T-cell (primary cell): ENCODE data around the gene ST8SIA3. TPM values are rescaled to one million over a fixed set of nuclear protein-coding genes. Genes with fewer than 3 reads are reported as not detected.

Source experiments
- ATAC-seq, 4 experiments: fragments of 200-7000 bp in 3 of 4; fragments of 150-1000 bp in 1 of 4; cut with Tn5 transposase; replicated peaks in 1 of 4; 1 replicate in 3 of 4; 2 replicates in 1 of 4; pipeline ENCODE4 v1.10.0; 2021; ENCODE audit warnings: moderate library complexity in 3 of 4, mild to moderate bottlenecking in 2 of 4, moderate number of reproducible peaks in 1 of 4
- CTCF ChIA-PET, 2 donors: fragments of 300-600 bp; sonication (Branson Sonifier 250); formaldehyde crosslinking; loops; one replicate each; lab custom pipeline; 2022; ENCODE audit warnings: antibody characterized with exemption in 2 of 2; lab: Charles Lee
- POLR2A ChIA-PET, 2 donors: fragments of 300-600 bp; sonication (Branson Sonifier 250); formaldehyde crosslinking; loops; one replicate each; lab custom pipeline; 2022; ENCODE audit warnings: antibody characterized with exemption in 2 of 2; lab: Charles Lee
- DNase-seq, 35 experiments: peaks; one replicate each; pipeline versions ENCODE4 v3.0.0 to v3.0.0-alpha.2; 2013 to 2023
- H3K27ac ChIP-seq: one replicate; pipeline ENCODE4 v1.5.1; 2013; ENCODE audit warnings: low read length
- H3K27me3 ChIP-seq, 2 experiments: replicated peaks in 1 of 2; 1 replicate in 1 of 2; 2 replicates in 1 of 2; pipeline versions ENCODE4 v1.6.1 to v1.7.0; 2013; ENCODE audit warnings: low read length in 1 of 2, mixed read lengths in 1 of 2; ENCODE audit not compliant: control insufficient read depth in 2 of 2, insufficient read depth in 2 of 2; ENCODE audit errors: extremely low read depth in 1 of 2
- H3K36me3 ChIP-seq, 2 donors: 1 replicate in 1 of 2; 2 replicates in 1 of 2; pipeline versions ENCODE4 v1.6.1 to v1.7.0; 2013; ENCODE audit warnings: low read length in 1 of 2; ENCODE audit not compliant: control insufficient read depth in 2 of 2, insufficient read depth in 1 of 2; ENCODE audit errors: extremely low read depth in 1 of 2
- H3K4me1 ChIP-seq, 2 experiments: 1 replicate in 1 of 2; 2 replicates in 1 of 2; pipeline versions ENCODE4 v1.6.1 to v1.7.0; 2013; ENCODE audit warnings: low read length in 2 of 2, mixed read lengths in 1 of 2; ENCODE audit not compliant: insufficient read depth in 2 of 2, control insufficient read depth in 1 of 2; ENCODE audit errors: extremely low read depth in 1 of 2
- H3K4me3 ChIP-seq, 2 donors: 1 replicate in 1 of 2; 2 replicates in 1 of 2; pipeline versions ENCODE4 v1.5.1 to v1.7.0; 2013; ENCODE audit warnings: mild to moderate bottlenecking in 2 of 2, low read length in 1 of 2, moderate library complexity in 1 of 2; ENCODE audit not compliant: control insufficient read depth in 1 of 2; ENCODE audit errors: extremely low read depth in 1 of 2
- H3K9me3 ChIP-seq: 2 replicates; pipeline ENCODE4 v1.7.0; 2013
- H3K27ac Mint-ChIP-seq, 2 donors: one replicate each; pipeline ENCODE4 v1.8.0; 2020 to 2021; ENCODE audit warnings: mild to moderate bottlenecking in 2 of 2, mixed read lengths in 2 of 2
- H3K27me3 Mint-ChIP-seq, 2 donors: one replicate each; pipeline ENCODE4 v1.8.0; 2021 to 2022; ENCODE audit warnings: mixed read lengths in 2 of 2
- H3K36me3 Mint-ChIP-seq: one replicate; pipeline ENCODE4 v1.8.0; 2021; ENCODE audit warnings: mixed read lengths
- H3K4me1 Mint-ChIP-seq, 3 donors: one replicate each; pipeline ENCODE4 v1.8.0; 2020 to 2022; ENCODE audit warnings: mixed read lengths in 3 of 3, mild to moderate bottlenecking in 1 of 3
- H3K4me3 Mint-ChIP-seq, 3 donors: one replicate each; pipeline ENCODE4 v1.8.0; 2020 to 2022; ENCODE audit warnings: mild to moderate bottlenecking in 3 of 3, mixed read lengths in 3 of 3, moderate library complexity in 3 of 3
- H3K9me3 Mint-ChIP-seq, 3 donors: one replicate each; pipeline ENCODE4 v1.8.0; 2020 to 2022; ENCODE audit warnings: mixed read lengths in 3 of 3
- WGBS: methylation state at CpG from one replicate; pipeline ENCODE4 v1.1.5; 2013; ENCODE audit warnings: missing lambda C conversion rate; ENCODE audit not compliant: insufficient coverage; 5-methylcytosine and 5-hydroxymethylcytosine counted together
- total RNA-seq, 35 experiments: library from RNA in 6 of 35; stranded (reverse) in 6 of 35; fragments of 120-200 nt in 1 of 35; gene quantifications; one replicate each; pipeline versions ENCODE4 v1.2.1 to v1.2.4 and lab custom pipeline; 2013 to 2026

Gene ST8SIA3
- total RNA-seq, 5 donors from 2014 or later (not counting 1 experiment from before 2014, with no cell fraction given): not detected

GRCh38 chr18:57359433-57359832, 7.1 kb downstream of the ST8SIA3 start:
- Mint-ChIP-seq H3K36me3 (no peaks in the 10 kb centered on the region), H3K27ac (no peak overlapping the region), H3K4me1 (no peaks in the 10 kb centered on the region), H3K9me3 (peaks cover 2 to 9% (median 9%) of the 10 kb centered on the region in 3 donors), H3K27me3 (peaks cover 26 to 35% of the 10 kb centered on the region in 2 donors), H3K4me3 (no peak overlapping the region)
- no peak for DNase-seq
- no peaks in the 10 kb centered on the region for H3K4me1 ChIP-seq
- H3K27ac ChIP-seq: no peak overlapping the region
- H3K36me3 ChIP-seq: no peaks in the 10 kb centered on the region
- H3K9me3 ChIP-seq: no peaks in the 10 kb centered on the region
- ATAC-seq: no peak
- ChIA-PET CTCF (no interaction called here), POLR2A (no interaction called here)
- no peak overlapping the region for H3K4me3 ChIP-seq
- peaks cover 0 to 8% of the 10 kb centered on the region in 2 experiments for H3K27me3 ChIP-seq
- 67% methylated on average over 1 of the region's 4 CpGs for WGBS

GRCh38 chr18:57362714-57363113, 10.4 kb downstream of the ST8SIA3 start:
- Histone ChIP-seq H3K9me3 (no peaks in the 10 kb centered on the region), H3K27ac (no peak overlapping the region), H3K36me3 (no peaks in the 10 kb centered on the region), H3K4me1 (no peaks in the 10 kb centered on the region), H3K4me3 (no peak overlapping the region), H3K27me3 (peaks cover 0 to 2% of the 10 kb centered on the region in 2 experiments)
- H3K4me3 Mint-ChIP-seq: no peak overlapping the region
- no peaks in the 10 kb centered on the region for H3K4me1 Mint-ChIP-seq
- peaks cover 6 to 12% of the 10 kb centered on the region in 2 donors for H3K27me3 Mint-ChIP-seq
- no peak for DNase-seq
- H3K9me3 Mint-ChIP-seq: peaks cover 0 to 3% (median 0%) of the 10 kb centered on the region in 3 donors
- ChIA-PET POLR2A (no interaction called here), CTCF (no interaction called here)
- H3K36me3 Mint-ChIP-seq: no peaks in the 10 kb centered on the region
- H3K27ac Mint-ChIP-seq: no peak overlapping the region
- no peak for ATAC-seq

- H3K27me3 ChIP-seq: peaks cover 0 to under 1% of the 10 kb centered on the region in 2 experiments
- Mint-ChIP-seq H3K36me3 (no peaks in the 10 kb centered on the region), H3K27me3 (peaks cover 6 to 22% of the 10 kb centered on the region in 2 donors), H3K9me3 (peaks cover 0 to 8% (median 0%) of the 10 kb centered on the region in 3 donors), H3K27ac (no peak overlapping the region), H3K4me3 (no peak overlapping the region), H3K4me1 (no peaks in the 10 kb centered on the region)
- no peaks in the 10 kb centered on the region for H3K4me1 ChIP-seq
- H3K36me3 ChIP-seq: no peaks in the 10 kb centered on the region
- CTCF ChIA-PET: no interaction called here
- H3K27ac ChIP-seq: no peak overlapping the region
- ATAC-seq: no peak
- WGBS: no CpG with 5 or more reads among the region's 2 CpGs
- DNase-seq: no peak
- POLR2A ChIA-PET: no interaction called here
- H3K9me3 ChIP-seq: no peaks in the 10 kb centered on the region
- no peak overlapping the region for H3K4me3 ChIP-seq
These were observed 12.1 kb downstream of the ST8SIA3 start for GRCh38 chr18:57364460-57364859.

GRCh38 chr18:57366528-57367081, 14.2 kb downstream of the ST8SIA3 start:
- H3K4me1 Mint-ChIP-seq: no peaks in the 10 kb centered on the region
- no peak overlapping the region for H3K27ac ChIP-seq
- H3K27me3 Mint-ChIP-seq: peaks cover 6 to 18% of the 10 kb centered on the region in 2 donors
- no peak overlapping the region for H3K4me3 ChIP-seq
- no peaks in the 10 kb centered on the region for H3K36me3 Mint-ChIP-seq
- CTCF ChIA-PET: no interaction called here
- H3K4me1 ChIP-seq: no peaks in the 10 kb centered on the region
- no peak for ATAC-seq
- peaks cover 0 to 2% of the 10 kb centered on the region in 2 experiments for H3K27me3 ChIP-seq
- no peak overlapping the region for H3K4me3 Mint-ChIP-seq
- no peak for DNase-seq
- H3K27ac Mint-ChIP-seq: no peak overlapping the region
- no CpG with 5 or more reads among the region's 2 CpGs for WGBS
- no peaks in the 10 kb centered on the region for H3K36me3 ChIP-seq
- H3K9me3 Mint-ChIP-seq: peaks cover 0 to 4% (median 0%) of the 10 kb centered on the region in 3 donors
- no peaks in the 10 kb centered on the region for H3K9me3 ChIP-seq
- POLR2A ChIA-PET: no interaction called here

GRCh38 chr18:57372444-57372843, 20.1 kb downstream of the ST8SIA3 start:
- no peak overlapping the region for H3K4me3 Mint-ChIP-seq
- peaks cover 9 to 17% of the 10 kb centered on the region in 2 donors for H3K27me3 Mint-ChIP-seq
- H3K36me3 ChIP-seq: no peaks in the 10 kb centered on the region
- ChIA-PET CTCF (no interaction called here), POLR2A (no interaction called here)
- H3K36me3 Mint-ChIP-seq: no peaks in the 10 kb centered on the region
- no peak overlapping the region for H3K4me3 ChIP-seq
- peaks cover 0 to 9% (median 0%) of the 10 kb centered on the region in 3 donors for H3K9me3 Mint-ChIP-seq
- 95% methylated on average over 3 of the region's 9 CpGs for WGBS
- H3K27ac ChIP-seq: no peak overlapping the region
- ATAC-seq (no peak), DNase-seq (no peak)
- peaks cover 0 to 4% of the 10 kb centered on the region in 2 experiments for H3K27me3 ChIP-seq
- H3K9me3 ChIP-seq: no peaks in the 10 kb centered on the region
- H3K4me1 ChIP-seq: no peaks in the 10 kb centered on the region
- H3K27ac Mint-ChIP-seq: no peak overlapping the region
- no peaks in the 10 kb centered on the region for H3K4me1 Mint-ChIP-seq

- H3K9me3 ChIP-seq: no peaks in the 10 kb centered on the region
- H3K4me3 ChIP-seq: no peak overlapping the region
- no peaks in the 10 kb centered on the region for H3K4me1 Mint-ChIP-seq
- no peak overlapping the region for H3K27ac ChIP-seq
- CTCF ChIA-PET: no interaction called here
- H3K9me3 Mint-ChIP-seq: peaks cover 0 to 9% (median 0%) of the 10 kb centered on the region in 3 donors
- DNase-seq (no peak), ATAC-seq (no peak)
- no peak overlapping the region for H3K4me3 Mint-ChIP-seq
- POLR2A ChIA-PET: no interaction called here
- WGBS: 94% methylated on average over 4 of the region's 4 CpGs
- no peak overlapping the region for H3K27ac Mint-ChIP-seq
- H3K36me3 Mint-ChIP-seq: no peaks in the 10 kb centered on the region
- peaks cover 0 to 4% of the 10 kb centered on the region in 2 experiments for H3K27me3 ChIP-seq
- peaks cover 9 to 20% of the 10 kb centered on the region in 2 donors for H3K27me3 Mint-ChIP-seq
- no peaks in the 10 kb centered on the region for H3K4me1 ChIP-seq
- H3K36me3 ChIP-seq: no peaks in the 10 kb centered on the region
These were observed 20.7 kb downstream of the ST8SIA3 start for GRCh38 chr18:57373017-57373416.
